Activated T-cell treated with anti-CD3 and anti-CD28 coated beads for 4 hours (primary cell): ENCODE measurements around the gene MEI1.
"Not testable (repeated sequence)": the region's sequence is repeated elsewhere in the genome, so short reads cannot be mapped to it uniquely, and the experiment has no call there.

Source experiments
- DNase-seq: peaks from one replicate; pipeline ENCODE4 v3.0.0-alpha.2; 2020

Gene MEI1

DNA sequence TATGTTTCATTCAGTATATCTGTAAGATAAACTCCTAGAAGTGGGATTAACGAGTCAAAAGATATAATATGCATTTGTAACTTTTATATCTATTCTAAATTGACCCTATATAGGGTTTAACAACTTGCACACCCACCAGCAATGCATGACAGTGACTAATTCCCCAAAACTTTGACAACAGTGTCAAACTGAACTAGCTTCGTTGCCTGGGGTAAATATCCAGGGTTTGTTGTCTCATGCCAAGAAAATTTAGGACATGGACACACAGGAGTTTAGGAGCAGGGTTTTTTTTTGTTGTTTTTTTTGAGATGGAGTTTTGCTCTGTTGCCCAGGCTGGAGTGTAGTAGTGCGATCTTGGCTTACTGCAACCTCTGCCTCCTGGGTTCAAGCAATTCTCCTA is 15.7 kb upstream of the MEI1 start:
- DNase-seq: no peak

DNA sequence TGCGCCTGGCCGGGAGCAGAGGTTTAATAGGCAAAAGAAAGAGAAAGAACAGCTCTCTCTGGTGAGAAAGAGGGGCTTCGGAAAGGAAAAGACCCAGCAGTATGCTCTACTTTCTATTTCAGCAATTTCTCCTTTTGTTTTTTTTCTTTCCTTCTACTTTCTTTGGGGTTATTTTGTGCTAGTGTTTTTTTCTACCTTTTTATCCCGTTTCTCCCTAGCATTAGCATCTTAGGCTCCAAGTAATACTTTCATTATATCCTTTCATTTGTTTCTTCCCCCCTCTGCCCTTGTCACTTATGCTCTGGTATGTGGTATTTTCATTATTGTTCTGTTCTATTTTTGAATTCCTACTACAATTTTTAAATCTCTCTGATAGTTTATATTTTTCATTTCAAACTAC is 15.1 kb upstream of the MEI1 start:
- no peak for DNase-seq

DNA sequence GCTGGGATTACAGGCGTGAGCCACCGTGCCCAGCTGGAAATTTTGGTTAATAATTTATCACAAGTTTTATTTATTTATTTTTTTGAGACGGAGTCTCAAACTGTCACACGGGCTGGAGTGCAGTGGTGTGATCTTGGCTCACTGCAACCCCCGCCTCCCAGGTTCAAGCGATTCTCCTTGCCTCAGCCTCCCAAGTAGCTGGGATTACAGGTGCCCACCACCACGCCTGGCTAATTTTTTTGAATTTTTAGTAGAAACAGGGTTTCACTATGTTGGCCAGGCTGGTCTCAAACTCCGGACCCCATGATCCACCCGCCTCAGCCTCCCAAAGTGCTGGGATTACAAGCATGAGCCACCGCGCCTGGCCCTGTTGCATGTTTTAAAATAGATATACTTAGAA is 12.4 kb upstream of the MEI1 start:
- not testable (repeated sequence) for DNase-seq

DNA sequence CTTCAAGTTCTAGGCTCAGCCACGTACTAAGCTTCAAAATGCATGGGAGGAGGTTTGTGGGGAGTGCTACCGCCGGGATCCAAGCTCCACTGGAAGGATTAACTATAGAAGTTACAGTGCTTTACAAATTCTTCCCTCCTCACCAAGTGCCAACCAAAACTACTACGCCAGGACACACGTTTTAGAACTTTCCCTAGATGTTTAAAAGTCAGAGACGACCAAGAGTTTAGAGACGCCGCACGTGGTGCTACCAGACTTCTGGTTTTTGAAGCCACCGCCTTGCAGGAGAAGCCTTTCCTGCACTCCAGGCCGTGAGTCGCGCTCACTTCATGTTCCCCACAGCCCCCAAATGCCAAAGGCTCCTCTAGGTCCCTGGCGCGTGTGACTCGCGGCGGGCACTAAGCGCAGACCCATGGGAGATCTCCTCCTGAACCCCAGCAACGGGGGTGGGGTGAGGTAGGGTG is 11.4 kb upstream of the MEI1 start:
- no peak for DNase-seq

DNA sequence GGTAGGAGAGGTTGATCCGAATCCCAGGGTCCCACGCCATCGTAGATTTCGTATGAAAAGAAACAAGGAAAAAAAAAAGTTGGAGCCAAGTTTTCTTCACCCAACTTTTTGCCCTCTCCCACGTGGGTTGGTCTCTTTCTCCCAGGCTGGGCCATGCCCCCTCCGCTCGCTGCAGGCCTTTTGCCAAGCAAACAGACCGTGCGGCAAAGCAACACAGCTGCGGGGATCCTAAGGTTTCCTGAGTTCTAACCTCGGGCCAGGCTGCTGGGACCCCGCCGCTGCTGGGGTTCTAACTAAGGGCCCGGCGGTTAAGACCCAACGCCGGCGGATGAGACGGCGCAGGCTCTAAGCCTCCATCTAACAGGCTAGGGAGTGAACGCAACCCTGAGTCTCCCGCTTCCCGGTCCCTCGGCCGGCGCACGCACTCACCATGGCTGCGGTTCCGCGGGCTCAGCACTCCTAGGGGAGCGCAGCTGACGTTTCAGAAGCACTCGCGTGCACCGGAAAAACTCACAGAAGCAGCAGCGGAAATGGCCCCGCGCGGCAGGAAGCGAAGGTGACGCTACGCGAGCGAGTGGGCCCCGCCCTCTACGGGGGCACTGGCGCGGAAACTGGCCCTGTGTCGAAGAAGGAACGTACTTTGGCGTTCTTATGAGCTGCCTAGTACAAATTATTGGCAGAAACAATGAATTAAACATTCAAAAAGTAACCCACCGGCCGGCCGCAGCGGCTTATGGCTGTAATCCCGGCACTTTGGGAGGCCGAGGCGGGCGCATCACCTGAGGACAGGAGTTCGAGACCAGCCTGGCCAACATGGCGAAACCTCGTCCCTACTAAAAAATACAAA is 10.7 kb upstream of the MEI1 start, which contains the start of gene SNU13:
SNU13 (minus strand) TSS at position 503 of the 847 bp plus-strand sequence; CDS start at position 432, 71 bp downstream.
- DNase-seq: peak; percentile 89

DNA sequence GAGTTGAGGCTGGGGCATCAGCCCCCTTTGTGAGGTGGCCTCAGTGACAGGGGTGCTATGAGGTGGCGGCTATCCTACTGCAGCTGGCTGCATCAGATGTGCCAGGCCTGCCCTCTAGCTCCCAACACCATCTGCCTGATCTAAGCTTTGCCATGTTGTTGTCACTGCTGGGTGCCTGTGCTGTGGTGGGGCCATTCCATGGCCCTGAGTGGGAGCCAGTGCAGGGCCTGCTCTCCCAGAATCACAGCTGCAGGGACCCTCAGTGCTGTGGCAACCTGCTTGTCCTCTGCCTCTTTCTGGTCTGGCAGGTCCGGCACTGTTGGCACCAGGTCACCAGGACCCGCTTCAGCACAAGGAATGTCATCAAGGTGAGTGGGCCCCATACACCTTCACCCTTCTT is 8.8 kb upstream of the MEI1 start:
- no peak for DNase-seq

DNA sequence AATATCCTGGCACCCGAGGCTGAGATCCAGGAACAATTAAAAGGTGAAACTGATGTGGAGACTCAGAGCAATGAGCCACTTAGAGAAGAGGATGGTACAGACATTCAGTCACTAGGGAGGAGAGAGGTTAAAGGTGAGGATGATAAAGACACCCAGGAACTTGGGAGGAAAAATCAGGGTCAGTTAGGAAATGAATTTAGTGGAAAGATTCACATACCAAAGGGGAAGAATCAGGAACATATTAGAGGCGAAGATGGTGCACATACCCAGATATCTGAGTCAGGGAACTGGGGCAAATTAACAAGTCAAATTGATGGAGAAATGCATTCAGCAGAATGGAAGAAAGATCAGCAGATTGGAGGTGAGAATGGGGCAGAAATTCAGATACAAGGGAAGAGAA is 4.1 kb upstream of the MEI1 start:
- no peak for DNase-seq

DNA sequence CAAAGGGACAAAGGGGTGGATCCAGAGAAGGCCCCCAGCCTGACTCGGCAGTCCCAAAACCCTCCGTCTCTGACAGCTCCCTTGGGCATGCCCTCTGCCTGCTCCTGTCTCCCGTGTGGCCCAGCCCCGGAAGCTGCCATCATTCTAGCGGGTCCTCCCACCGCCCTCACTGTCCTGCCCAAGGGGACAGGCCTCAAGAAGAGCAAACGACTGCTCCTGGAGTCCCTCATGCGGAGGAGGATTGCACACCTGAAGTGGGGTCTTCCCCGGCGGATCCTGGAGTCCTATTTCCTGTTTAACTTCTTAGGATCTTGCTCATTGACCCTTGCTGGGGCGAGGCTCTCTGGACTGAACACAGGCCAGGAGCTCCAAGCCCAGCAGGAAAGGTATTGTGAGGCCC is 2.6 kb upstream of the MEI1 start:
- no peak for DNase-seq

DNA sequence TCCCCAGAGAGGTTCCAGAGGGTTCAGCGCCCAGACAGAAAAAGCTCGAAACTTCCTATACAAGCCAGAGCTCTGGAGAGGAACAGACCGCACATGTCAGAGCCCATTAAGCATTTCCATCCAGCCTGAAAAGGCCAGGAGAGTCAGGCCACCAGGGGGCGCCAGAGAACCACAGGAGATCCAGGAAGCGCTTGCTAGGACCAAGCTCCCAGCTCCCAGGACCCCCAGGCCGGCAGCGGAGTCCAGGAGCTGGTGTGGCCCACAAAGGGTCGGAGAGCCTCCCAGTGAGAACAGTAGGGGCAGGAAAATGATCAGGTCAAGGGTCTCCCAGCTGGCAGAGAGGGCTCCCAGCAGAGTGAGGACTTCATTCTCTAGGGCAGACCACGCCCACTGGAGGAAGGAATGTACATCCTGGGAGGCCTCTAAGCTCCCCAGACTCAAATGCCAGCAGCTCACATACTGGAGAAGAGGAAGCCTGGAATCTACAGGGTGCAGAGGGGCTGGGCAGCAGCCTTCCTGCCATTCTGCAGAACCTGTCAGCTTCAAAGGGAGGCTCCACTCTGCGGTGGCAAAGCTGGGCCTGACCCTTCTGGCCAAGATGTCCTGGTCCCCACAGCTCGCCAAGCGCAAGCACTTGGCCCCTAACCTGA is 2.1 kb upstream of the MEI1 start:
- peak; percentile 93 for DNase-seq

DNA sequence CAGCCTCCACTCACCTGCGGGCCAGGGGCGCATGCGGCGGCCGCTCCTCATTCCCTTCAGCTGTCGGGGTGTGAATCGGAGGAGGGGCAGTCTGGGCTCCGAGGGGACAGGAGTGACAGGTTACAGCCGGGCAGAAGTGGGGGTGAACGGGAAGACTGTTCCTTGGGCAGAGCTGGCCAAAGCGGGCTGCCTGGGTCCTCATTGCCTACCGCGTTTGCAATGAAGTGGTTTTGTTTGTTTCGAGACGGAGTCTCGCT is 733 bp downstream of the MEI1 start:
- DNase-seq: no peak

DNA sequence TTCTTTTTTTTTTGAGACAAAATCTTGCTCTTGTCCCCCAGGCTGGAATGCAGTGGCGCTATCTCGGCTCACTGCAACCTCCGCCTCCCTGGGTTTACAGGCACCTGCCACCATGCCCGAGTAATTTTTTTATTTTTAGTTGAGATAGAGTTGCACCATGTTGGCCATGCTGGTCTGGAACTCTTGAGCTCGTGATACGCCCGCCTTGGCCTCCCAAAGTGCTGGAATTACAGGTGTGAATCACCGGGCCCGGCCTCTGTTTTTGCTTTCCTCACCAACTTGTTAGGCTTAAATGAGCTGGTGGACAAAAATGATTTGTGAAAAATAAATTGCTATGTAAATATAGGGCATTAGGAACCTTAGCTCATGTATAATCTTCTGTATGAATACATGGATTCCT is 3.5 kb downstream of the MEI1 start:
- no peak for DNase-seq

DNA sequence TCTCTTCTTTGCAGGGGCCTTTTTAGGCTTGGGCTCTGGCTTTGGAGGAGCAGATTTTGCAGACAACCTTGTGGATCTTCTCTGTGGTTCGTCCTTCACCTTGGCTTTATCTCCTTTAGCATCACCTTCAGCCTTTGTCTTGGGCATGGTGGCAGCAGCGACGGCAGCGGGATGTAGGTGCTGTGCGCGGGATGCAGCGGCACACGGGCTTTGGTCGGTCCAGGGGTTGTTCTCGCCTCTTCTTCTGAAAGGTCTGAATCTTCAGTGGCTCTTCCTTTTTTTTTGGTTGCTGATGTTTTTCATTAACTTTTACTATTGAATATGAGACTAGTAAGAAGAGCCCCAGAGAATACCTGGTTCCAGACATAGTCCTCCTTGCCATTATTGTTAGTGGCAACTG is 10.0 kb downstream of the MEI1 start:
- no peak for DNase-seq

DNA sequence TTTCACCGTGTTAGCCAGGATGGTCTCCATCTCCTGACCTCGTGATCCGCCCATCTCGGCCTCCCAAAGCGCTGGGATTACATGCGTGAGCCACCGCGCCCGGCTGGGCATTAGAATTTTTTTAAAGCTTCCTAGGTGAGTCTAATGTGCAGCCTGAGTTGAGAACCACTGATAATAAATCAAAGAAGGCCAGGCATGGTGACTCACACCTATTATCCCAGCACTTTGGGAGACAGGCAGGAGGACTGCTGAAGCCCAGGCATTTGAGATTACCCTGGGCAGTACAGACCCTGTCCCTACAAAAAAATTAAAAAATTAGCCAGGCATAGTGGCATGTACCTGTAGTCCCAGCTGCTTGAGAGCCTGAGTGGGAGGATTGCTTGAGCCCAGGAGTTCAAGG is 13.7 kb downstream of the MEI1 start:
- DNase-seq: no peak

DNA sequence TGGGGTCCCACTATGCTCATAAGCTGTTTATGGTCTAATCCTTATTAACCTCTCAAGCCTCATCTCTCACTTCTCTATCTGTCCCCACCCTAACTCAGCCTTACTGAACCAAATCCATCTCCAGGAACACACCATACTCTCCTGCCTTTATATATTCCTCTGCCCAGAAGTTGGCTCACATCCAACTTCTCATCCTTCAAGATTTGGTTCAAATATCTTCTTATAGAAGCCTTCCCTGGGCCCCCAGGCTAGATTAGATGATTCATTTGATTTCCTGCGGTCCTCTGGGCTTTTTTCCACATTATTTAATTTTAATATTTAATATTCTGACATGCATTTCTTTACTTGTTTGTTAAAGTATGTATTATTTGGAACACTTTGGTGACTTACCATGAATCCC is 23.2 kb downstream of the MEI1 start:
- DNase-seq: no peak

DNA sequence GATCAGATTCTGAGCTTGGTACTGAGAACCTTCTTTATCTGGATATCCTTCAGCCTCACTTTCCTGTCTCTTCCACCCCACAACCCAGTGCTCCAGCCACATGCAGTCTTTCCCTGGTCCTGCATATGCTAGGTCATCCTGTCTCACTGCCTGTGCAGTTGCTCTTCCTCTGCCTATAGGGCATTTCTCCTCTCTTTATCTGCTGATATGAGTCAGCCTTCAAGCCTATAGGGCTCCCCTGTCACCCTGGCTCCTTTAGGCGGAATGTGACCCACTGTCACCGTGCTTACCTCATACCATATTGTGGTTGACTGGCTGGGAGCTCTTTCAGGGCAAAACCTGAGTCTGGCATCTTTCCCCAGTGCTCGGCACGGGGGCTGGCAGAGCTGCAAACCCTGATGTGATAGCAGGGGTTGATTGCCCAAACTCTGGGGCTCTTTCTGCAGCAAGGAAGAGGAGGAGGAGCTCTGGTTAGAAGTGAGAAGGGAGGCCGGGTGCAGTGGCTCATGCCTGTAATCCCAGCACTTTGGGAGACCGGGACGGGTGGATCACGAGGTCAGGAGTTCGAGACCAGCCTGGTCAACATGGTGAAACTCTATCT is 26.3 kb downstream of the MEI1 start:
- DNase-seq: no peak

DNA sequence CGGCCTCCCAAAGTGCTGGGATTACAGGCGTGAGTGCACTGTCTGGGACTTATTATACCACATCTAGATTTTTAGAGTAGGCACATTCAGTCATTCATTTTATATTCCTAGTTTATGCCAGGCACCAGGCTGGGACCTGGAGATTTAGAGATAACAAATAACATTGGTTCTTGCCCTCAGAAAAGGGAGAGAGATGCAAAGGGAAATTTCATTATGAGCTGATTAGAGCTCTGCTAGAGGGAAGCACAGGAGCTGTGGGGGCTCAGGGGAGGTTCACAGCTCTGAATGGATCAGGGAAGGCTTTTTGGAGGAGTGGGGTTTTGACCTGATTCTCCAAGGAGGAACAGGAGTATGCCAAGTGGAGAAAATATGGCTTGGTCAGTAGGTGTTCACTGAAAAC is 32.3 kb downstream of the MEI1 start:
- no peak for DNase-seq

DNA sequence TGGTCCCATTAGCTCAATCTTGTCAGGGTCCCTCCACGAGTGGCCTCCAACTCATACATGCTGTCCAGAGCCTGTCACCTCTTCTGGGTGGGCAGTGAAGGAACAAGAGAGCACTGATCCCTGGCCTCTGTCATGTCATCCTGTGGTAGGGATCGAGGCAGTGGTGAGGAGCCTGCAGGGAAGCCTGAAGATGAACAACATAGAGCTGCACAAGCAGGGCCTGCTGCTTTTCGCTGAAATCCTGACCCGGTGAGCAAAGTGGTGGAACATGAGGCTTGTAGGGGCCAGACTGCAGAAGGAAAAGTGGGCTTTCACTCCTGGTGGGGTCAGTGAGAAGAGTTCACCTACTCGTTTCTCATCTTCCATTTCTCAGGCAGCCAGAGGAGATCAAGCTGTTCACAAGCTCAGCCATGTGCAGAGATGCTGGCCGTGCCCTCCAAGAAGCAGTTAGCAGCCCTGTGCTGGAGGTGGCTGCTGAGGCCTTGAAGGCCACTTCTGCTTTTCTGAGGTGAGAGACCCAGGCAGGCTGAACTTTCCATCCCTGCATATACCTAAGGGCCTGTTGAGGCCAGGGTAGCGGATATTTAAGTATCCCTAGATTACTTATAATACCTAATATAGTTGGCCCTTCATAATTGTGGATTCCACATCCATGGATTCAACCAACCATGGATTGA is 32.9 kb downstream of the MEI1 start:
- no peak for DNase-seq

DNA sequence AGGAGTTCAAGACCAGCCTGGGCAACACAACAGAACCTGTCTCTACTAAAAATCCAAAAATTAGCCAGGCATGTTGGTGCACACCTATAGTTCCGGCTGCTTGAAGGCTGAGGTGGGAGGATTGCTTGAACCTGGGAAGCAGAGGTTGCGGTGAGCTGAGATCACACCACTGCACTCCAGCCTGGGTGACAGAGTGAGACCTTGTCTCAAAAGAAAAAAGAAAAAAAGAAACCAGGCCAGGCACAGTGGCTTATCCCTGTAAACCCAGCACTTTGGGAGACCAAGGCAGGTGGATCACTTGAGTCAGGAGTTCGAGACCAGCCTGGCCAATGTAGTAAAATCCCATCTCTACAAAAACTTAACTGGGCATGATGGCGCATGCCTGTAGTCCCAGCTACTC is 33.9 kb downstream of the MEI1 start:
- DNase-seq: not testable (repeated sequence)

DNA sequence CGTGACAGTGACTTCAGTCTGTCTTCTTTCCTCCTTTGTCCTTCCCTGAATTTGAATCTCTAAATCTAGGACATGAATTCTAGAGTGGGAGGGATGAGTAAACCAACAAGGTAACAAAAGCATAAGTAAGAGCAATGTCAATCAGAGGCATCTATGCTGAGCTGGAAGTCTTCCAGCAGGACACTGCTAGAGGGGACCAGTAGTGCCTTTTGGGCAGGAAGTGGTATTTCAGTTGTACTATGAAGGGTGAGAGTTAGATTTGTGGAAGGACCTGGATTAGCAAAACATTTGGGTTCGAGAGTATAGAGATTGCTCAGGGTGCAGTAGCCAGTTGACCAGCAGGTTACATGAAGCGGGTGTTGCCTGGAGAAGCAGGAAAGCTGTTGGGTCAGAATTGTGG is 40.3 kb downstream of the MEI1 start:
- DNase-seq: no peak

DNA sequence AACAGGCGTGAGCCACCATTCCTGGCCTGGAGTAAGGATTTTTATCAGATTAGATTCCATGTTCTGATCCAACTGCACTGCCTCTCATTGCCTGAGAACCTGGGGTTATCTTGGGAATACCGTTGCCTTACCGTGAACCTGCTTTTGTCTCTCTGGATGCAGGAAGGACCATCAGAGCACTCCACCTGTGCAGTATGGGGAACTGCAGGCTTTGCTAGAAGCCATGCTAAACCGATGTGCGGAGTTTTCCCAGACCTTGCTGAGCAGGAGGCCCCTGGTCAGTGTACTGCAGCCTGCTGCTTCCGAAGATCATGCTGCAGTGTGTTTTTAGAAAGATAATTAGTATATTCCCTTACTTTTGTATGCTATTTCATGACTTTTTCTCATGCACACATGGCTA is 43.6 kb downstream of the MEI1 start:
- DNase-seq: no peak

DNA sequence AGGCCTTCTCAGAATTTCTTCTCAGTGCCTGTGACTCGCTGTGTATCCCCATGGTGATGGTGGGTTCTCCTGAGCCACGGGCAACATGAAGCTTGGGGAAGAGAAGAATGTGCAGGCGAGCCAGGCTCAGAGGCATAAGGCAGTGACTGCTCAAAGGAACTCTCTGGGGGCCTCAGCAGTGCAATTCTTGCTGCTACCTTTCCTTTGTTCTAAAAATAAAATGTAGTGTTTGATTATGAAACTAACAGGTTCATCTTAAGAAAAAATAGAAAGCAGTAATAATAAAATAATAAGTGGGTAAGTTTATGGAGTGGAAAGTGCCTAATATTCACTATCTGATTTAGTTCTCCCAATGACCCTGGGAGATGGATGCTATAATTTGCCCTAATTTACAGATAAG is 46.7 kb downstream of the MEI1 start:
- DNase-seq: no peak

DNA sequence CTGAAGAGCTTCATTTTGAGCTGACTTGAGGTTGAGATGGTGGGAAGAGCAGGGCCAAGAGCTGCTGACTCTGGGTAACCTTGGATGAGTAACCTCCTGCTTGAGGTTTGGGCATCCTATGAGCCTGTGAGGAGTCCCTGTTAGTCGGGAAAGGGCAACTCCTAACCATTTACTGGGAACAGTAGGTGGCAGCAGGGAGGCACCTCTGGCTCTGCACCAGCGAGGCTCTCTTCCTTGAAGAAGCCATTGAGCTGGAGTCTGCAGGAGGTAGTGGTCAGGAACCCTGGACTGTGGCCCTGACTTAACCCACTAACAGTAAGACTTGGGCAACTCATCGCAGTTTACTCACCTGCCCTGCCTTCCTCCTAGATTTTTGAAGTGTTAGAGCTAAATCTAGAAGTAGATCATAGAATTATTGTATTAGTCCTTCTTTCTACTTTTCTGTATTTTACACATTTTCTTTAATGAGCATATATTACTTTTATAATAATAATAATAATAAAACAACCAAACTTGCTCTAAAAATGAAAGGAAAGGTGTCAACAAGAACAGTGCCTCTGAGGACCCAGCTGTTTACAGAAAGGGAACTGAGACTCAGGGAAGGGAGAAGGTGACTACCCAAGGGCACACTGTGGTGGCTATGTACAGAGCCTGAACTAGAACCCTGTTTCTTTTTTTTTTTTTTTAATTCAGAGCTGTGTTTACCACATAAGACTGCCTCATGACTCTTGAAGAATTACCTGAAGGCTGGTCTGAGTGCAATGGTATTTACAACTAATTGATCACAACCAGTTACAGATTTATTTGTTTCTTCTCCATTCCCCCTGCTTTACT is 47.5 kb downstream of the MEI1 start:
- DNase-seq: peak; percentile 42
